HepG2 (cell line): Measurements from ENCODE around the gene TGFBI. TPM values are rescaled to one million over a fixed set of nuclear protein-coding genes. Genes with fewer than 3 reads are reported as not detected.

ENCODE experiments used
- CEBPB ChIP-seq: IDR thresholded peaks from 2 replicates; pipeline ENCODE4 v1.6.1; 2011; ENCODE audit warnings: low read depth, low read length, improper control_type of control experiment, borderline replicate concordance
- HNF4G ChIP-seq, 2 experiments: sonication (generic) in 1 of 2; formaldehyde crosslinking in 1 of 2; IDR thresholded peaks; 2 replicates each; pipeline versions ENCODE4 v1.4.0 to v1.6.1; 2011 to 2020; ENCODE audit warnings: borderline replicate concordance in 2 of 2, low read depth in 2 of 2, mild to moderate bottlenecking in 2 of 2, low read length in 1 of 2, missing genetic modification reagents in 1 of 2, moderate library complexity in 1 of 2
- NR2C2 ChIP-seq: sonication (generic); formaldehyde crosslinking; IDR thresholded peaks from 2 replicates; pipeline ENCODE4 v1.4.0; 2020; ENCODE audit warnings: missing genetic modification reagents, mild to moderate bottlenecking, moderate library complexity, borderline replicate concordance
- NR2F6 ChIP-seq, 2 experiments: IDR thresholded peaks; 2 replicates each; pipeline ENCODE4 v1.6.1; 2016; ENCODE audit warnings: antibody characterized with exemption in 1 of 2, mild to moderate bottlenecking in 1 of 2
- SNAI1 ChIP-seq: sonication (generic); formaldehyde crosslinking; IDR thresholded peaks from 2 replicates; pipeline ENCODE4 v1.5.0; 2020; ENCODE audit warnings: mild to moderate bottlenecking, missing genetic modification reagents, borderline replicate concordance
- ZBTB20 ChIP-seq: sonication (generic); formaldehyde crosslinking; IDR thresholded peaks from 2 replicates; pipeline ENCODE4 v1.8.1; 2023; ENCODE audit warnings: missing genetic modification reagents, low read depth, mild to moderate bottlenecking, borderline replicate concordance
- ZBTB42 ChIP-seq: sonication (generic); formaldehyde crosslinking; IDR thresholded peaks from 2 replicates; pipeline ENCODE4 v1.5.0; 2020; ENCODE audit warnings: mild to moderate bottlenecking, missing genetic modification reagents
- ZNF335 ChIP-seq: sonication (generic); formaldehyde crosslinking; IDR thresholded peaks from 2 replicates; pipeline ENCODE4 v1.4.0; 2020; ENCODE audit warnings: missing genetic modification reagents
- ZNF496 ChIP-seq: sonication (generic); formaldehyde crosslinking; IDR thresholded peaks from 2 replicates; pipeline ENCODE4 v1.8.1; 2023; ENCODE audit warnings: mild to moderate bottlenecking, moderate library complexity, missing genetic modification reagents; ENCODE audit not compliant: insufficient replicate concordance
- ZNF512B ChIP-seq: sonication (generic); formaldehyde crosslinking; IDR thresholded peaks from 2 replicates; pipeline ENCODE4 v1.5.1; 2020; ENCODE audit warnings: missing genetic modification reagents, mild to moderate bottlenecking, borderline replicate concordance
- ZNF646 ChIP-seq: sonication (generic); formaldehyde crosslinking; IDR thresholded peaks from 2 replicates; pipeline ENCODE4 v1.9.0; 2021; ENCODE audit warnings: mild to moderate bottlenecking, missing genetic modification reagents
- ZNF687 ChIP-seq: sonication (generic); formaldehyde crosslinking; IDR thresholded peaks from 2 replicates; pipeline ENCODE4 v1.5.1; 2020; ENCODE audit warnings: mild to moderate bottlenecking, missing genetic modification reagents, moderate library complexity
- polyA plus RNA-seq, 8 experiments: library from polyadenylated mRNA; depleted of rRNA in 3 of 8; stranded (reverse) in 7 of 8; unstranded in 1 of 8; fragments of >200 nt; fragmentation: Illumina TruSeq in 4 of 8; extraction: Trizol in 4 of 8; gene quantifications; 2 replicates each; pipeline versions ENCODE4 v1.2.1 to v1.2.3, GENCODE V29; 2011 to 2016; ENCODE audit warnings: low read depth in 4 of 8, missing spikeins in 1 of 8, mixed read lengths in 1 of 8; ENCODE audit not compliant: insufficient read depth in 1 of 8
- total RNA-seq, 5 experiments: library from RNA; depleted of rRNA; stranded (reverse); fragments of >200 nt; fragmentation: Illumina TruSeq; extraction: Trizol; gene quantifications; 2 replicates each; pipeline ENCODE4 v1.2.3, GENCODE V29; 2016; ENCODE audit warnings: low read depth in 1 of 5

Gene TGFBI
- total and polyA plus RNA-seq, 2 of the 13 experiments (the other 11 are each of a cell fraction or from before 2014, with no cell fraction given), result 275 to 457 TPM

- no peak for TF ChIP-seq ZNF646 (CRISPR knock-in tag)
- TF ChIP-seq ZNF687 (CRISPR knock-in tag), result no peak
- TF ChIP-seq ZBTB42 (CRISPR knock-in tag), result no peak
- TF ChIP-seq ZNF512B (CRISPR knock-in tag), result no peak
- no peak for TF ChIP-seq ZNF335 (CRISPR knock-in tag)
- TF ChIP-seq NR2C2 (CRISPR knock-in tag), result peak; percentile 74
- TF ChIP-seq ZNF496 (CRISPR knock-in tag), result no peak
- peak; percentile 46; the same call in 1 of the 2 replicates for TF ChIP-seq HNF4G (IDR thresholded peaks at IDR 0.05; ENCODE audit: borderline replicate concordance, low read depth, low read length)
- no peak for TF ChIP-seq HNF4G (CRISPR knock-in tag; IDR thresholded peaks at IDR 0.05; ENCODE audit: borderline replicate concordance, low read depth)
- TF ChIP-seq NR2F6 (IDR thresholded peaks at IDR 0.05), result peak; percentile 83
- peak; percentile 83 for TF ChIP-seq NR2F6 (CRISPR knock-in tag; IDR thresholded peaks at IDR 0.05)
- peak; percentile 25; the same call in 1 of the 2 replicates for TF ChIP-seq CEBPB
- no peak for TF ChIP-seq SNAI1
- TF ChIP-seq ZBTB20, result no peak
Observed at GRCh38 chr5:136018814-136019783, 9.7 kb upstream of the TGFBI start (continued).
